Astrocyte (in vitro differentiated cells and primary cell): ENCODE data around the gene NAALADL2. TPM values are rescaled to one million over a fixed set of nuclear protein-coding genes. Genes with fewer than 3 reads are reported as not detected.
"Not testable (repeated sequence)": the region's sequence is repeated elsewhere in the genome, so short reads cannot be mapped to it uniquely, and the experiment has no call there.

Source experiments
- DNase-seq: peaks from one replicate; pipeline ENCODE4 v3.0.0-alpha.2; 2010; ENCODE audit warnings: low read depth
- FAIRE-seq: peaks from 2 replicates; lab custom pipeline; 2011; peaks lifted over from hg19 to GRCh38; lab: Jason Lieb, UNC
- H2AFZ ChIP-seq: 2 replicates; pipeline ENCODE4 v1.6.0; 2012; ENCODE audit warnings: low read depth, low read length, inconsistent platforms
- H3K27ac ChIP-seq: 2 replicates; pipeline ENCODE4 v1.5.1; 2011; ENCODE audit warnings: low read depth, low read length, inconsistent platforms
- H3K27me3 ChIP-seq: 2 replicates; pipeline ENCODE4 v1.6.0; 2011; ENCODE audit warnings: low read length, inconsistent platforms; ENCODE audit not compliant: insufficient read depth
- H3K36me3 ChIP-seq: 2 replicates; pipeline ENCODE4 v1.5.1; 2011; ENCODE audit warnings: low read length, inconsistent platforms; ENCODE audit not compliant: insufficient read depth
- H3K4me1 ChIP-seq: 2 replicates; pipeline ENCODE4 v1.5.1; 2011; ENCODE audit warnings: low read length, inconsistent platforms; ENCODE audit not compliant: insufficient read depth
- H3K4me2 ChIP-seq: 2 replicates; pipeline ENCODE4 v1.6.0; 2012; ENCODE audit warnings: low read length, inconsistent platforms
- H3K4me3 ChIP-seq: 2 replicates; pipeline ENCODE4 v1.5.1; 2011; ENCODE audit warnings: low read depth, mild to moderate bottlenecking, low read length, inconsistent platforms; ENCODE audit not compliant: insufficient read depth
- H3K79me2 ChIP-seq: 2 replicates; pipeline ENCODE4 v1.6.0; 2012; ENCODE audit warnings: mild to moderate bottlenecking, low read length, inconsistent platforms; ENCODE audit not compliant: insufficient read depth
- H3K9ac ChIP-seq: 2 replicates; pipeline ENCODE4 v1.6.0; 2012; ENCODE audit warnings: mild to moderate bottlenecking, low read length, inconsistent platforms
- H3K9me3 ChIP-seq: 2 replicates; pipeline ENCODE4 v1.5.1; 2012; ENCODE audit warnings: low read depth, mild to moderate bottlenecking, low read length, inconsistent platforms; ENCODE audit not compliant: insufficient read depth
- H4K20me1 ChIP-seq: 2 replicates; pipeline ENCODE4 v1.6.0; 2012; ENCODE audit warnings: low read length, inconsistent platforms; ENCODE audit not compliant: insufficient read depth
- H3K27ac Mint-ChIP-seq: one replicate; pipeline ENCODE4 v1.8.0; 2021; ENCODE audit warnings: mild to moderate bottlenecking, mixed read lengths; ENCODE audit not compliant: unreplicated experiment
- H3K27me3 Mint-ChIP-seq: one replicate; pipeline ENCODE4 v1.8.0; 2021; ENCODE audit warnings: low read depth, mixed read lengths; ENCODE audit not compliant: unreplicated experiment
- H3K36me3 Mint-ChIP-seq: one replicate; pipeline ENCODE4 v1.8.0; 2021; ENCODE audit warnings: low read depth, mixed read lengths; ENCODE audit not compliant: unreplicated experiment
- H3K4me1 Mint-ChIP-seq: one replicate; pipeline ENCODE4 v1.8.0; 2021; ENCODE audit warnings: low read depth, mixed read lengths; ENCODE audit not compliant: unreplicated experiment
- H3K4me3 Mint-ChIP-seq: one replicate; pipeline ENCODE4 v1.8.0; 2021; ENCODE audit warnings: mild to moderate bottlenecking, moderate library complexity, mixed read lengths; ENCODE audit not compliant: unreplicated experiment
- H3K9me3 Mint-ChIP-seq: one replicate; pipeline ENCODE4 v1.8.0; 2021; ENCODE audit warnings: mild to moderate bottlenecking, mixed read lengths; ENCODE audit not compliant: unreplicated experiment
- CTCF ChIP-seq: IDR thresholded peaks from 2 replicates; pipeline ENCODE4 v1.5.1; 2011; ENCODE audit warnings: low read depth, mild to moderate bottlenecking, inconsistent platforms, low read length, moderate library complexity; ENCODE audit not compliant: insufficient read depth
- EZH2 ChIP-seq: IDR thresholded peaks from 2 replicates; pipeline ENCODE4 v1.6.1; 2012; ENCODE audit warnings: mild to moderate bottlenecking, low read length, inconsistent platforms; ENCODE audit not compliant: insufficient read depth
- total RNA-seq: library from RNA; stranded (reverse); gene quantifications from 2 replicates; pipeline ENCODE4 v1.2.1, GENCODE V29; 2021

NAALADL2 gene
- total RNA-seq, 1 donor from 2014 or later, result 2.7 TPM

DNA sequence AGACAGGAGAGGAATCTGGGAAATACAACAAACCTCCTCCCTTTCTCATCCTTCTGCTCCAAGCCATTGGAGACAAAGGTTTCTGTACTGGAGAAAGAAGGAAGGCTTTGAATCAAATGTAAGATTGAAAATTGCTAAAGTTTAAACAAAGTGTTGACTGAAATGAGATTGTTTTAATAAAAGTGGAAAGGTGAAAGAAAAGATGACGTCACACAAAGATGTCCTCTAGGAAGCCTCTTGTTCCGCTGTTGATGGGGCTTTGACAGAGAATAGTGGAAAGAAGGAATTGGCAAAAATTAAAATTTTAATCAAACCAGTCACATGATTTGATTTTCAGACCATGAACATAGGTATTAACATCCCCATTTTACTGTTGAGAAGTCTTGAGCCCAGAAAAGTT, 967.6 kb downstream of the NAALADL2 start:
- no peaks in the 10 kb centered on the region for H3K4me1 Mint-ChIP-seq
- Histone ChIP-seq H3K27ac (no peak overlapping the region), H4K20me1 (no peaks in the 10 kb centered on the region), H3K27me3 (no peaks in the 10 kb centered on the region), H3K36me3 (no peaks in the 10 kb centered on the region), H3K79me2 (no peaks in the 10 kb centered on the region), H3K4me1 (no peaks in the 10 kb centered on the region), H3K9ac (no peak overlapping the region), H3K4me3 (no peak overlapping the region), H2AFZ (no peak overlapping the region), H3K9me3 (no peaks in the 10 kb centered on the region), H3K4me2 (no peak overlapping the region)
- no peak overlapping the region for H3K27ac Mint-ChIP-seq
- no peak for TF ChIP-seq EZH2
- TF ChIP-seq CTCF, result no peak
- H3K9me3 Mint-ChIP-seq, result no peaks in the 10 kb centered on the region
- no peak overlapping the region for H3K4me3 Mint-ChIP-seq
- H3K36me3 Mint-ChIP-seq, result no peaks in the 10 kb centered on the region
- FAIRE-seq, result no peak
- H3K27me3 Mint-ChIP-seq, result no peaks in the 10 kb centered on the region
- no peak for DNase-seq

DNA sequence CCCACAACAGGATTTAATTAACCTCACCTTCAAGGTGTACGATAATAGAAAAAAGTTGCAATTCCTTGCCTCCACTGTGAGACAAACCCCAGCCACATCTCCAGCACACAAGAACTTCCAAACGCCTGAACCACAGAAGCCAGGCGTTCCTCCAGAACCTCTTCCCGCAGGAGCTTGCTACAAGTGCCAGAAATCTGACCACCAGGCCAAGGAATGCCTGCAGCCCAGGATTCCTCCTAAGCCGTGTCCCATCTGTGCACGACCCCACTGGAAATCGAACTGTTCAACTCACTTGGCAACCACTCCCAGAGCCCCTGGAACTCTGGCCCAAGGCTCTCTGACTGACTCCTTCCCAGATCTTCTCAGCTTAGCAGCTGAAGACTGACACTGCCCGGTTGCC, 970.7 kb downstream of the NAALADL2 start:
- not testable (repeated sequence) for H3K27ac ChIP-seq, H3K27me3 Mint-ChIP-seq, H3K9me3 Mint-ChIP-seq, H3K36me3 ChIP-seq, H4K20me1 ChIP-seq, H3K4me2 ChIP-seq, H3K4me3 ChIP-seq, H3K79me2 ChIP-seq, H3K27ac Mint-ChIP-seq, H3K27me3 ChIP-seq, FAIRE-seq, H2AFZ ChIP-seq, H3K36me3 Mint-ChIP-seq, H3K9me3 ChIP-seq, H3K4me1 ChIP-seq, H3K4me3 Mint-ChIP-seq, H3K9ac ChIP-seq, H3K4me1 Mint-ChIP-seq
- DNase-seq, result peak; percentile 31

- not testable (repeated sequence) for H3K27me3 ChIP-seq, H3K27ac ChIP-seq, H3K9me3 Mint-ChIP-seq, H3K9ac ChIP-seq, H4K20me1 ChIP-seq, H3K27ac Mint-ChIP-seq, FAIRE-seq, H3K4me2 ChIP-seq, H3K27me3 Mint-ChIP-seq, H3K36me3 Mint-ChIP-seq, H2AFZ ChIP-seq, H3K4me3 Mint-ChIP-seq, DNase-seq, H3K9me3 ChIP-seq, H3K4me1 ChIP-seq, H3K4me3 ChIP-seq, H3K79me2 ChIP-seq, H3K36me3 ChIP-seq, H3K4me1 Mint-ChIP-seq
These were observed 976.6 kb downstream of the NAALADL2 start for GRCh38 chr3:175835763-175836162.

DNA sequence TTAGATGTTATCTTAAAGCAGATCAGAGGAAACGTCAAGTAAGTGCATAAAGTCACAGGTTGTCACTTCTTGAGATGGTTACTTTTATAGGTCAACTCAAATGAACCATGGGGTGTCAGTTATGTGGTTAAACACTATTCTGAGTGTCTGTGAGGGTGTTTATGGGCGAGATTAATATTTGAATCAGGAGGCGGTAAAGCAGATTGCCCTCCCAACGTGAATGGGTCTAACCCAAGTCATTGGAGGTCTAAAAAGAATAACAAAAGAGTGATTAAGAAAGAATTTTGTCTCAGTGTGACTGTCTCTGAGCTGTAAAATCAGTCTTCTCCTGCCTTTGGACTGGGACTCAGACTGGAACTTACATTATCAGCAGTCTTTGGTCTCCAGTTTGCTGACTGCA, 977.5 kb downstream of the NAALADL2 start:
- H3K27ac ChIP-seq, result no peak overlapping the region
- H3K27ac Mint-ChIP-seq, result no peak overlapping the region
- no peak overlapping the region for H2AFZ ChIP-seq
- no peaks in the 10 kb centered on the region for H3K9me3 Mint-ChIP-seq
- DNase-seq, result no peak
- no peak overlapping the region for H3K9ac ChIP-seq
- no peak for FAIRE-seq
- no peak overlapping the region for H3K4me3 Mint-ChIP-seq
- H3K4me3 ChIP-seq, result no peak overlapping the region
- no peaks in the 10 kb centered on the region for H3K9me3 ChIP-seq
- H3K27me3 ChIP-seq, result no peaks in the 10 kb centered on the region
- TF ChIP-seq CTCF (no peak), EZH2 (no peak)
- no peaks in the 10 kb centered on the region for H4K20me1 ChIP-seq
- H3K36me3 ChIP-seq, result no peaks in the 10 kb centered on the region
- H3K4me2 ChIP-seq, result no peak overlapping the region
- no peaks in the 10 kb centered on the region for H3K27me3 Mint-ChIP-seq
- no peaks in the 10 kb centered on the region for H3K4me1 Mint-ChIP-seq
- no peaks in the 10 kb centered on the region for H3K4me1 ChIP-seq
- no peaks in the 10 kb centered on the region for H3K79me2 ChIP-seq
- H3K36me3 Mint-ChIP-seq, result no peaks in the 10 kb centered on the region
